Type B pancreatic cell (in vitro differentiated cells): ENCODE results near the gene MPZL3. TPM values are rescaled to one million over a fixed set of nuclear protein-coding genes. Genes with fewer than 3 reads are reported as not detected.

ENCODE experiments used
- DNase-seq: peaks from one replicate; pipeline ENCODE4 v3.0.0; 2021; ENCODE audit warnings: mixed read lengths; ENCODE audit not compliant: unreplicated experiment; ENCODE audit errors: extremely low spot score
- H3K27ac Mint-ChIP-seq: 2 replicates; pipeline ENCODE4 v1.8.0; 2021; ENCODE audit warnings: mild to moderate bottlenecking, mixed read lengths
- H3K27me3 Mint-ChIP-seq: 2 replicates; pipeline ENCODE4 v1.8.0; 2021; ENCODE audit warnings: mixed read lengths
- H3K36me3 Mint-ChIP-seq: 2 replicates; pipeline ENCODE4 v1.8.0; 2021; ENCODE audit warnings: mixed read lengths
- H3K4me1 Mint-ChIP-seq: one replicate; pipeline ENCODE4 v1.8.0; 2021; ENCODE audit warnings: mixed read lengths; ENCODE audit not compliant: unreplicated experiment
- H3K4me3 Mint-ChIP-seq: 2 replicates; pipeline ENCODE4 v1.8.0; 2021; ENCODE audit warnings: mild to moderate bottlenecking, mixed read lengths
- H3K9me3 Mint-ChIP-seq: 2 replicates; pipeline ENCODE4 v1.8.0; 2021; ENCODE audit warnings: mixed read lengths
- long read RNA-seq: library from polyadenylated mRNA; unstranded; transcript quantifications from one replicate; pipeline ENCODE4 v2.0.0, GENCODE V29; 2020
- total RNA-seq: library from RNA; stranded (reverse); gene quantifications from 2 replicates; pipeline ENCODE4 v1.2.1, GENCODE V29; 2021; ENCODE audit warnings: low replicate concordance
- TF ChIP-seq, protein P1 (sequence below): fragments of 200-600 bp; sonication (generic); conservative IDR thresholded peaks from 2 replicates; pipeline ENCODE4 v1.5.0; 2021; ENCODE audit warnings: antibody characterized with exemption, mild to moderate bottlenecking

MPZL3 gene
- 10.2 and 32.1 TPM in 2 replicates for total RNA-seq
- long read RNA-seq, transcript MPZL3-201 (6 exons, 3,968 nt) = major isoform, 5 of 48 reads
- long read RNA-seq, partial matches to known transcripts = 3 of 48 reads
- long read RNA-seq, other reads (novel, unspliced or antisense) = 39 of 48 reads

DNA sequence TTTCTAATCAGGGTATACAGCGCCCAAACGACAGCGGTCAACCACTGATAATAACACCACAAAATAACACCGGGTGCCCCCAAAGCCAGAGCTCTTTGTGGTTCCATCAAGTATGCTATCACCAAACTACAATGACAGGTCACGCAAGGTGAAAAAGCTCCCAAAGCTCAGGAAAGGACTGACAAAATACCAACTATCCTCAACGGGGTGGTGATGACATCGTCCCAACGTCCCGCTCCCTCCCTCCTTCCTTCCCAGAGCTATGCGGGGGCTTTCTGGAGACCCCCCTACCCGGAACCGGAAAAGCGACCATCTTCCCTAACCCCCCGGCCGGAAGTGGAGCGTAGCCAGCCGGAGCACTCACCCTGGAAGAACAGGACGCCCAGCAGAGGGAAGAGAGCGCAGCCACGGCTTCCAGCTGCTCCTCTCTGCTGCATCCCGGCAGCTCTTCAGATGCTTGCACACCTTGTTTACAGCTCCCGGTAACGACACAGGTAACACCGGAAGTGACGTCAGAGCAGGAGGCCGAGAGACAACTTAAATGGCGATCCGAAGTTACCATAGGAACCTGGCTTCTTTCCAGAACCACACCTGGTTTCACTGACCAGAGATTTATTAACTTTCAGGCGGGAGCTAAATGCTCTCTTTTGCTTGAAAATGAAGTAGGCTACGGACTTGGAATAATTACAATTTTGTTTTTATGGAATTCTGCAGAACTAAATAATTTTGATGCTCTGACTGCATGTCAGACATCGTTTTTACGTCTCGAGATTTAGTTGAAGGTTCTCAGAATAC, at the start of gene MPZL3:
TSS of gene MPZL3 (minus strand) at position 508 of the 795 bp plus-strand sequence. CDS start at position 437, 71 bp downstream.
- H3K36me3 Mint-ChIP-seq = peaks cover 2% of the 10 kb centered on the region
- peak within 1 kb of the TSS; percentile 100 for H3K27ac Mint-ChIP-seq
- peaks cover 9% of the 10 kb centered on the region for H3K4me1 Mint-ChIP-seq

GRCh38 chr11:118301600-118302195, 49.5 kb upstream of the MPZL3 start:
- Mint-ChIP-seq H3K36me3 (no peaks in the 10 kb centered on the region), H3K4me1 (no peaks in the 10 kb centered on the region), H3K9me3 (no peaks in the 10 kb centered on the region), H3K27ac (no peak overlapping the region), H3K4me3 (no peak overlapping the region), H3K27me3 (peaks cover 36% of the 10 kb centered on the region)
- TF ChIP-seq, protein P1, sequence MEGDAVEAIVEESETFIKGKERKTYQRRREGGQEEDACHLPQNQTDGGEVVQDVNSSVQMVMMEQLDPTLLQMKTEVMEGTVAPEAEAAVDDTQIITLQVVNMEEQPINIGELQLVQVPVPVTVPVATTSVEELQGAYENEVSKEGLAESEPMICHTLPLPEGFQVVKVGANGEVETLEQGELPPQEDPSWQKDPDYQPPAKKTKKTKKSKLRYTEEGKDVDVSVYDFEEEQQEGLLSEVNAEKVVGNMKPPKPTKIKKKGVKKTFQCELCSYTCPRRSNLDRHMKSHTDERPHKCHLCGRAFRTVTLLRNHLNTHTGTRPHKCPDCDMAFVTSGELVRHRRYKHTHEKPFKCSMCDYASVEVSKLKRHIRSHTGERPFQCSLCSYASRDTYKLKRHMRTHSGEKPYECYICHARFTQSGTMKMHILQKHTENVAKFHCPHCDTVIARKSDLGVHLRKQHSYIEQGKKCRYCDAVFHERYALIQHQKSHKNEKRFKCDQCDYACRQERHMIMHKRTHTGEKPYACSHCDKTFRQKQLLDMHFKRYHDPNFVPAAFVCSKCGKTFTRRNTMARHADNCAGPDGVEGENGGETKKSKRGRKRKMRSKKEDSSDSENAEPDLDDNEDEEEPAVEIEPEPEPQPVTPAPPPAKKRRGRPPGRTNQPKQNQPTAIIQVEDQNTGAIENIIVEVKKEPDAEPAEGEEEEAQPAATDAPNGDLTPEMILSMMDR = no peak
- DNase-seq = no peak

More for the DNA sequence above, at the start of gene MPZL3:
- peak within 1 kb of the TSS; percentile 97 for H3K4me3 Mint-ChIP-seq
- no peaks in the 10 kb centered on the region for H3K9me3 Mint-ChIP-seq
- DNase-seq = peak; percentile 81
- TF ChIP-seq, protein P1 = no peak
- H3K27me3 Mint-ChIP-seq = peaks cover 26% of the 10 kb centered on the region

DNA sequence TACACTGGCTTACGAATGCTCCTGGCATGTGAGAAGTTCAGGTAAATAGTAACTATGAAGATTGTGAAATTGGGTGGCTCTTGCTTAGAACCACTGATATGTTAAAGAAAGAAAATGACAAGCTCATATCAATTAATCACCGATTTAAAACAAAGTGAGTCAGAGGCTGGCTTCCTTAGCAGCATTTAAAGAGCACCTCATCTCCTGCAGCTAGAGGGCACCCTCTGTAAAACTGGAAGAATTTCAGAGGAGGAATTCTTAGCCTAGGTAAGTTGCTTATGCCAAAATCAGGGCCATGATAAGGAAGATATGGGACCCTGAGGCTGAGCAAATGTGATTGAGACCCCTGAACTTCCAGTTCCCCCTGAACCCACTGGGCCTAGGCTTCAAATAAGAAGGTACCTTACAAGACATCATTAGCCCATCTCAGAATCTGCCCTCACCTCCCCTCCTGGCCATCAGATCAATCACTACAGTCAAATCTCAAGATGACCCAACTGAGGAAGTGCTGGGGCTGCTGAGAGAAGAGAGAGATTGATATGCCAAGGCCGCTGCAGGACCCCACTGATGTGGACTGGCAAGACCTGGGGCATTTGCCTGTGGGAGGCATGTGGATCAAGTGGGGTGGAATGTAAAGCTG, 43.8 kb upstream of the MPZL3 start:
- peaks cover 28% of the 10 kb centered on the region for H3K27me3 Mint-ChIP-seq
- H3K27ac Mint-ChIP-seq = no peak overlapping the region
- no peaks in the 10 kb centered on the region for H3K36me3 Mint-ChIP-seq
- H3K4me1 Mint-ChIP-seq = peaks cover 2% of the 10 kb centered on the region
- H3K4me3 Mint-ChIP-seq = no peak overlapping the region
- TF ChIP-seq, protein P1 = peak; percentile 51
- no peak for DNase-seq
- no peaks in the 10 kb centered on the region for H3K9me3 Mint-ChIP-seq

- TF ChIP-seq, protein P1 = no peak
- no peak for DNase-seq
- H3K4me1 Mint-ChIP-seq = peaks cover 5% of the 10 kb centered on the region
These were observed 43.0 kb upstream of the MPZL3 start for GRCh38 chr11:118295199-118295598.

GRCh38 chr11:118294053-118294452, 41.9 kb upstream of the MPZL3 start:
- TF ChIP-seq, protein P1 = no peak
- no peak overlapping the region for H3K4me3 Mint-ChIP-seq
- no peaks in the 10 kb centered on the region for H3K9me3 Mint-ChIP-seq
- no peak for DNase-seq
- H3K27ac Mint-ChIP-seq = no peak overlapping the region
- no peaks in the 10 kb centered on the region for H3K36me3 Mint-ChIP-seq
- peaks cover 5% of the 10 kb centered on the region for H3K4me1 Mint-ChIP-seq
- peaks cover 22% of the 10 kb centered on the region for H3K27me3 Mint-ChIP-seq

More at GRCh38 chr11:118295199-118295598, 43.0 kb upstream of the MPZL3 start:
- H3K9me3 Mint-ChIP-seq = no peaks in the 10 kb centered on the region
- H3K4me3 Mint-ChIP-seq = no peak overlapping the region
- H3K27ac Mint-ChIP-seq = no peak overlapping the region
- H3K36me3 Mint-ChIP-seq = no peaks in the 10 kb centered on the region
- peaks cover 21% of the 10 kb centered on the region for H3K27me3 Mint-ChIP-seq
